Measurements from ENCODE around the gene DGCR2. TPM values are rescaled to one million over a fixed set of nuclear protein-coding genes. Genes with fewer than 3 reads are reported as not detected.

The DGCR2 gene, protein sequence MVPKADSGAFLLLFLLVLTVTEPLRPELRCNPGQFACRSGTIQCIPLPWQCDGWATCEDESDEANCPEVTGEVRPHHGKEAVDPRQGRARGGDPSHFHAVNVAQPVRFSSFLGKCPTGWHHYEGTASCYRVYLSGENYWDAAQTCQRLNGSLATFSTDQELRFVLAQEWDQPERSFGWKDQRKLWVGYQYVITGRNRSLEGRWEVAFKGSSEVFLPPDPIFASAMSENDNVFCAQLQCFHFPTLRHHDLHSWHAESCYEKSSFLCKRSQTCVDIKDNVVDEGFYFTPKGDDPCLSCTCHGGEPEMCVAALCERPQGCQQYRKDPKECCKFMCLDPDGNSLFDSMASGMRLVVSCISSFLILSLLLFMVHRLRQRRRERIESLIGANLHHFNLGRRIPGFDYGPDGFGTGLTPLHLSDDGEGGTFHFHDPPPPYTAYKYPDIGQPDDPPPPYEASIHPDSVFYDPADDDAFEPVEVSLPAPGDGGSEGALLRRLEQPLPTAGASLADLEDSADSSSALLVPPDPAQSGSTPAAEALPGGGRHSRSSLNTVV
- total RNA-seq (2022; extraction: Qiagen RNA extraction; ENCODE audit: low read depth), result 17.7 to 22.9 TPM (median 18.4 TPM) in 5 replicates

GRCh38 chr22:19122143-19122751, at the start of gene DGCR2:
TSS of gene DGCR2 (minus strand) at chr22:19122412. CDS start at chr22:19122206, 206 bp downstream.

GRCh38 chr22:19149991-19150390, 27.8 kb upstream of the DGCR2 start, which contains the start of gene GSC2:
TSS of gene GSC2 (minus strand) at chr22:19150292. CDS start at chr22:19150283, 9 bp downstream.

DNA sequence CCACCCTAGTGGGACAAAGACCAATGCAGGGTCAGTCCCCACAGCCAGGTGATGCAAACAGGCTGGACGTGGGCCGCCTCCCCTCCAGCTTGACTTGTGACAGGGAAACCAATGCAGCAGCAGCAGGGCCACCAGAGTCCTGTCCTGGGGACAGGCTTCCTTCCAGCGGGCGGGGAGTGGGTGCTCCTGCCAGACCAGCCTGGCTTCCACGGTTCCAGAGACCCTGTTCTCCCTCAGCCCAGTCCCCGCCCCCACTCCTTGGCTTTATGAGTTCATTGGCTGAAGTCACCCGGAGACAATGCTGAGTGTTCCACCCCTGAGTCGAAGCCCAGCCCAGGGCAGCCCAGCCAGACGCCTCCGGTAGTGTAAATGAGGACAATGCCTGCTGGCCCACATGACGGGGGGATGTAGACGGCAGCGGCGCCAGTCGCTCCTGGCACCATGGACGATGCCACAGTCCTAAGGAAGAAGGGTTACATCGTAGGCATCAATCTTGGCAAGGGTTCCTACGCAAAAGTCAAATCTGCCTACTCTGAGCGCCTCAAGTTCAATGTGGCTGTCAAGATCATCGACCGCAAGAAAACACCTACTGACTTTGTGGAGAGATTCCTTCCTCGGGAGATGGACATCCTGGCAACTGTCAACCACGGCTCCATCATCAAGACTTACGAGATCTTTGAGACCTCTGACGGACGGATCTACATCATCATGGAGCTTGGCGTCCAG, 8.9 kb upstream of the DGCR2 start, which contains the start of gene TSSK2:
Gene TSSK2 (plus strand): TSS at position 350 of the 726 bp plus-strand sequence. CDS start 92 bp downstream, at position 442.

Other genes with a start within 250 kb of the DGCR2 start
- gene DGCR6, start 216.1 kb downstream of the DGCR2 start, total RNA-seq (2022; extraction: Qiagen RNA extraction; ENCODE audit: low read depth), result 0.55 to 1.5 TPM (median 1.3 TPM) in 5 replicates
- gene PRODH, start 186.1 kb downstream of the DGCR2 start, total RNA-seq (2022; extraction: Qiagen RNA extraction; ENCODE audit: low read depth), result 0.28 to 1.3 TPM (median 0.54 TPM) in 5 replicates
- not detected in 5 replicates for gene TSSK2, start 8.9 kb upstream of the DGCR2 start, total RNA-seq (2022; extraction: Qiagen RNA extraction; ENCODE audit: low read depth)
- gene ESS2, start 22.2 kb upstream of the DGCR2 start, total RNA-seq (2022; extraction: Qiagen RNA extraction; ENCODE audit: low read depth), result 9.6 to 13.8 TPM (median 12.7 TPM) in 5 replicates
- not detected in 5 replicates for gene GSC2, start 27.9 kb upstream of the DGCR2 start, total RNA-seq (2022; extraction: Qiagen RNA extraction; ENCODE audit: low read depth)
- gene SLC25A1, start 56.3 kb upstream of the DGCR2 start, total RNA-seq (2022; extraction: Qiagen RNA extraction; ENCODE audit: low read depth), result 47.4 to 62.4 TPM (median 59.4 TPM) in 5 replicates
- gene CLTCL1, start 169.3 kb upstream of the DGCR2 start, total RNA-seq (2022; extraction: Qiagen RNA extraction; ENCODE audit: low read depth), result 3.5 to 5.8 TPM (median 5.4 TPM) in 5 replicates

Measured in A549 treated with CpdA at 1 μM for 4 hours (cell line).